Ovary (tissue), 3 donors: ENCODE data around the gene SORCS3.

Source experiments
- CTCF ChIP-seq, 3 donors: fragments of 450-650 bp in 2 of 3; fragments of 200-600 bp in 1 of 3; IDR thresholded peaks; one replicate each; pipeline versions ENCODE4 v1.5.1 to v1.8.0; 2016 to 2022; ENCODE audit warnings: antibody characterized with exemption in 3 of 3, mild to moderate bottlenecking in 1 of 3
- EP300 ChIP-seq: sonication (generic); formaldehyde crosslinking; IDR thresholded peaks from one replicate; pipeline ENCODE4 v1.6.1; 2017; ENCODE audit warnings: antibody characterized with exemption
- POLR2A ChIP-seq: fragments of 450-650 bp; IDR thresholded peaks from one replicate; pipeline ENCODE4 v1.6.1; 2017; ENCODE audit warnings: antibody characterized with exemption, mild to moderate bottlenecking, moderate library complexity
- donor health status: DM: no; HTN: no; CAD: no.

GRCh38 chr10:104688251-104689042 lies 47.4 kb downstream of the SORCS3 start:
- TF ChIP-seq CTCF (IDR thresholded peaks at IDR 0.05) (no peak), POLR2A (no peak), EP300 (no peak)
